Measurements from ENCODE around the gene NBPF3.
A peak's percentile ranks its signal among the peaks of the same experiment; 100 is the strongest.
"Not testable (repeated sequence)": the region's sequence is repeated elsewhere in the genome, so short reads cannot be mapped to it uniquely, and the experiment has no call there.

NBPF3 gene

DNA sequence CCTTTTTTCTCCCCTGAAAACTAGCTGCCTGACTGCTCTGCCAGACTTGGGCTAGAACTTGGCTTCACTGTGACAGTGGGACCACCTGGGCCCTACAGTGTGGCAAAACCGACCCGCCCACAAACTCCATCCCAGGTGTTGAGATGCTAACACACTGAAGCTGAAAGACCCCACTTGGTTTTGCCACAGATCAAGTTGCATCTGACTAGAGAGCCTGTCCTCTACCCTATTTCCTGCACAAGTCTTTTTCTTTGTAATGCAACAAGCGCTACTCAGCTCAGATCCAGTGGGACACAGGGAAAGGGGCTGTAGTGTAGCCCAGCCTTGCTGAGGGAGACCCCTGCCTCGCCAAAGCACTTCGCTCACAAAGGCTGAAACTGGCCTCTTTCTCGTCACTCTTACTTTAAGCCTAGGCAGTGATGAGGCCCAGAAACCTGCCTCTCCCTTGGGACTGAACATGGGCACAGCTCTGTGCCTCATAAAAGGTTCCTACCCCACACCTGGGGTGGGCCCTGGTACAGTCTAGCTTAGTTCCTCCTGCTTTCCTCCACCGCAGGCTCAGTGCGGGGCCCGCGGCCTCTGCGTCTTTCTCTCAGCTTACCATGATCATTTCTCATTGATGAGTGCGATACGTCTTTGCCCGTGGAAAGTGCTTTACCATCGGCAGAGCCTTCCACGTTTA lies 79.0 kb downstream of the NBPF3 start:
- Histone ChIP-seq H3K27ac (ENCODE audit: low read depth, low read length) (no peak overlapping the region), H3K36me3 (ENCODE audit: control insufficient read depth, low read length) (no peaks in the 10 kb centered on the region), H4K20me1 (ENCODE audit: control insufficient read depth, insufficient read depth, low read depth, low read length) (peaks cover 9% of the 10 kb centered on the region; the same call in 1 of the 2 replicates), H3K27me3 (ENCODE audit: control insufficient read depth, low read length) (peaks cover 77% of the 10 kb centered on the region), H3K4me1 (ENCODE audit: control insufficient read depth, low read length) (peaks cover 63% of the 10 kb centered on the region), H3K79me2 (ENCODE audit: control insufficient read depth, low read length) (no peaks in the 10 kb centered on the region), H3K4me2 (ENCODE audit: low read length) (peak overlapping the region; percentile 31; the same call in 1 of the 2 replicates), H3F3A (ENCODE audit: control insufficient read depth, insufficient read depth) (peaks cover 13% of the 10 kb centered on the region), H3K4me3 (ENCODE audit: low read length) (no peak overlapping the region), H3K9me2 (replicated peaks; ENCODE audit: control insufficient read depth, low read length) (no peaks in the 10 kb centered on the region), H3K9me3 (ENCODE audit: control insufficient read depth, insufficient read depth, low read length) (no peaks in the 10 kb centered on the region)
- TF ChIP-seq, protein P1, sequence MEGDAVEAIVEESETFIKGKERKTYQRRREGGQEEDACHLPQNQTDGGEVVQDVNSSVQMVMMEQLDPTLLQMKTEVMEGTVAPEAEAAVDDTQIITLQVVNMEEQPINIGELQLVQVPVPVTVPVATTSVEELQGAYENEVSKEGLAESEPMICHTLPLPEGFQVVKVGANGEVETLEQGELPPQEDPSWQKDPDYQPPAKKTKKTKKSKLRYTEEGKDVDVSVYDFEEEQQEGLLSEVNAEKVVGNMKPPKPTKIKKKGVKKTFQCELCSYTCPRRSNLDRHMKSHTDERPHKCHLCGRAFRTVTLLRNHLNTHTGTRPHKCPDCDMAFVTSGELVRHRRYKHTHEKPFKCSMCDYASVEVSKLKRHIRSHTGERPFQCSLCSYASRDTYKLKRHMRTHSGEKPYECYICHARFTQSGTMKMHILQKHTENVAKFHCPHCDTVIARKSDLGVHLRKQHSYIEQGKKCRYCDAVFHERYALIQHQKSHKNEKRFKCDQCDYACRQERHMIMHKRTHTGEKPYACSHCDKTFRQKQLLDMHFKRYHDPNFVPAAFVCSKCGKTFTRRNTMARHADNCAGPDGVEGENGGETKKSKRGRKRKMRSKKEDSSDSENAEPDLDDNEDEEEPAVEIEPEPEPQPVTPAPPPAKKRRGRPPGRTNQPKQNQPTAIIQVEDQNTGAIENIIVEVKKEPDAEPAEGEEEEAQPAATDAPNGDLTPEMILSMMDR (IDR thresholded peaks at IDR 0.05; ENCODE audit: low read depth, low read length, poor library complexity, severe bottlenecking): no peak
- no peak for TF ChIP-seq EZH2phosphoT487 (IDR thresholded peaks at IDR 0.05; ENCODE audit: borderline replicate concordance, low read length)

DNA sequence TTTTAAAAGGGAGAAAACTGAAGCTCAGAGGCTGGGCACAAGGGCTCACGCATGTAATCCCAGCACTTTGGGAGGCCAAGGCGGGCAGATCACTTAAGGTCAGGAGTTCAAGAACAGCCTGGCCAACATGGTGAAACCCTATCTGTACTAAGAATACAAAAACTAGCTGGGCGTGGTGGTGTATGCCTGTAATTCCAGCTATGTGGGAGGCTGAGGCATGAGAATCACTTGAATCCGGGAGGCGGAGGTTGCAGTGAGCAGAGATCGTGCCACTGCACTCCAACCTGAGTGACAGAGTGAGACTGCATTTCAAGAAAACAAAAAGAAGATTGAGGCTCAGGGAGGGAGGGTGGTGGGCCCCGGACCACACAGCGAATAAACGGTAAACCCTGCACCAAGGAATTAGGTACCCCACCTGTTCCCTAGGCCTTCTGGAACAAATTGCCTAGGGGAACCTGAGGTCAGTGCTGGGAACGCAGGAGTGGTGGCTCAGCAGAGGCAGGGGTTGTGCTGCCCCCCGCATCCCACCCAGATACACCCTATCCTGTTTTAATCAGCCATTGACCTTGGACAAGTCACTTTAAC lies 79.6 kb downstream of the NBPF3 start:
- Histone ChIP-seq H3K4me1 (ENCODE audit: control insufficient read depth, low read length) (peaks cover 63% of the 10 kb centered on the region), H3K27me3 (ENCODE audit: control insufficient read depth, low read length) (peaks cover 78% of the 10 kb centered on the region), H3F3A (ENCODE audit: control insufficient read depth, insufficient read depth) (peaks cover 13% of the 10 kb centered on the region), H3K4me2 (ENCODE audit: low read length) (peak overlapping the region; percentile 31; the same call in 1 of the 2 replicates)
- not testable (repeated sequence) for H3K9me3 ChIP-seq (ENCODE audit: control insufficient read depth, insufficient read depth, low read length); H3K27ac ChIP-seq (ENCODE audit: low read depth, low read length); H3K79me2 ChIP-seq (ENCODE audit: control insufficient read depth, low read length); H3K36me3 ChIP-seq (ENCODE audit: control insufficient read depth, low read length); H3K9me2 ChIP-seq (replicated peaks; ENCODE audit: control insufficient read depth, low read length); H3K4me3 ChIP-seq (ENCODE audit: low read length); H4K20me1 ChIP-seq (ENCODE audit: control insufficient read depth, insufficient read depth, low read depth, low read length)

DNA sequence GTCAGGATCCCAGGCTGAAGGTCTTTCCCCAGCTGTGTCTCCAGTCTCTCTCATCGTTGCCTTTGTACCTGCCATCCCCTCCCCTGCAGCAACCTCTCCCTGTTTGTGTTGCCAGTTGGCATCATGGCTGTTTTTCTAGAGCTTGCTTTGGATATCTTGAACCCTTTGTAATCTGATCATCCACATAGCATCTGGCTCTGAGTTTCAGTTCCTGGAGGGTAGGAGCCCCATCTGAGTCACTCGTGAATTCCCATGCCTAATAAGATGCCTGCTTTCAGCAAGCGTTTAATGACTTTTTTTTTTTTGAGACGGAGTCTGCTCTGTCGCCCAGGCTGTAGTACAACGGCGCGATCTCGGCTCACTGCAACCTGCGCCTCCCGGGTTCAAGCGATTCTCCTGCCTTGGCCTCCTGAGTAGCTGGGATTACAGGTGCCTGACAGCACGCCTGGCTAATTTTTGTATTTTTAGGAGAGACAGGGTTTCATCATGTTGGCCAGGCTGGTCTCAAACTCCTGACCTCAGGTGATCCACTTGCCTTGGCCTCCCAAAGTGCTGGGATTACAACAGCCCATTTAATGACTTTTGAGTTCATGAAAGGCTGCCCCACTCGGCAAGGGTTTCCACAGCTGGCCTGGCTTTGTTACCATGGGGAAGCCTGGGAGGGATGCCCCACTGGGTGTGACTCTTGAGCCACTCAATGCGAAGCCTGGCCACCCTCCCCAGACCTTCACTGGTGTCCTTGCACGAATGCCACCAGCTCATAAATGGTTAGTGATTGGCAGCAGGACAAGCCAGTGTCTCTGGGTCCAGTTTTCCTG lies 81.2 kb downstream of the NBPF3 start:
- no peak for TF ChIP-seq EZH2phosphoT487 (IDR thresholded peaks at IDR 0.05; ENCODE audit: borderline replicate concordance, low read length)
- TF ChIP-seq, protein P1 (IDR thresholded peaks at IDR 0.05; ENCODE audit: low read depth, low read length, poor library complexity, severe bottlenecking): no peak
- no peak overlapping the region for H3K4me2 ChIP-seq (ENCODE audit: low read length)
- peaks cover 71% of the 10 kb centered on the region for H3K27me3 ChIP-seq (ENCODE audit: control insufficient read depth, low read length)
- no peak overlapping the region for H3K4me3 ChIP-seq (ENCODE audit: low read length)
- no peaks in the 10 kb centered on the region for H3K9me2 ChIP-seq (replicated peaks; ENCODE audit: control insufficient read depth, low read length)
- no peaks in the 10 kb centered on the region for H3K9me3 ChIP-seq (ENCODE audit: control insufficient read depth, insufficient read depth, low read length)
- H3F3A ChIP-seq (ENCODE audit: control insufficient read depth, insufficient read depth): peaks cover 13% of the 10 kb centered on the region
- peaks cover 4% of the 10 kb centered on the region; the same call in 1 of the 2 replicates for H4K20me1 ChIP-seq (ENCODE audit: control insufficient read depth, insufficient read depth, low read depth, low read length)
- peaks cover 60% of the 10 kb centered on the region for H3K4me1 ChIP-seq (ENCODE audit: control insufficient read depth, low read length)
- no peaks in the 10 kb centered on the region for H3K79me2 ChIP-seq (ENCODE audit: control insufficient read depth, low read length)
- H3K36me3 ChIP-seq (ENCODE audit: control insufficient read depth, low read length): no peaks in the 10 kb centered on the region
- H3K27ac ChIP-seq (ENCODE audit: low read depth, low read length): no peak overlapping the region

All from DOHH2 (cell line).